ENCODE data around the gene SLIRP.

- TF ChIP-seq YY1 (IDR thresholded peaks at IDR 0.05; ENCODE audit: insufficient read depth, insufficient read length) (no peak), ZNF274 (IDR thresholded peaks at IDR 0.05; ENCODE audit: low read depth, low read length) (no peak)
Measured at GRCh38 chr14:77717608-77718305, 9.9 kb downstream of the SLIRP start.

Measured in NT2/D1 (cell line).